ENCODE results near the gene ERRFI1. TPM values are rescaled to one million over a fixed set of nuclear protein-coding genes. Genes with fewer than 3 reads are reported as not detected.

Gene ERRFI1
- total RNA-seq, 2 experiments from 2014 or later, result 0.21 TPM; not detected in 1

GRCh38 chr1:8035289-8035688, 9.2 kb upstream of the ERRFI1 start:
- no peaks in the 10 kb centered on the region for H3K4me1 Mint-ChIP-seq (ENCODE audit: low read depth)
- H3K9me3 Mint-ChIP-seq (ENCODE audit: insufficient read depth), result no peaks in the 10 kb centered on the region
- POLR2A ChIA-PET, result no interaction called here
- no peak for ATAC-seq
- H3K27ac Mint-ChIP-seq, result no peak overlapping the region
- peaks cover 13% of the 10 kb centered on the region for H3K27me3 Mint-ChIP-seq (ENCODE audit: low read depth)
- H3K36me3 Mint-ChIP-seq (ENCODE audit: low read depth), result no peaks in the 10 kb centered on the region
- H3K4me3 Mint-ChIP-seq, result no peak overlapping the region
- no peak for DNase-seq
- CTCF ChIA-PET, result no interaction called here

- CTCF ChIA-PET, result interaction anchor here (3.1 to 3.3 kb wide), 3 partner anchors 15 to 281 kb away, joined by 13 to 21 read pairs (median 18); no protein-coding TSS in a partner anchor
- ATAC-seq, result no peak
These were observed 7.2 kb upstream of the ERRFI1 start for GRCh38 chr1:8033322-8033721.

GRCh38 chr1:8032366-8032910, 6.3 kb upstream of the ERRFI1 start:
- H3K27me3 Mint-ChIP-seq (ENCODE audit: low read depth), result peaks cover 20% of the 10 kb centered on the region
- H3K9me3 Mint-ChIP-seq (ENCODE audit: insufficient read depth), result no peaks in the 10 kb centered on the region
- no peaks in the 10 kb centered on the region for H3K36me3 Mint-ChIP-seq (ENCODE audit: low read depth)
- no peak for DNase-seq
- H3K4me1 Mint-ChIP-seq (ENCODE audit: low read depth), result no peaks in the 10 kb centered on the region
- ChIA-PET CTCF (interaction anchor here (1.0 to 3.3 kb wide), 8 partner anchors 14 to 397 kb away, joined by 3 to 21 read pairs (median 4); no protein-coding TSS in a partner anchor), POLR2A (no interaction called here)
- H3K27ac Mint-ChIP-seq, result no peak overlapping the region
- no peak for ATAC-seq
- H3K4me3 Mint-ChIP-seq, result no peak overlapping the region

More at GRCh38 chr1:8033322-8033721, 7.2 kb upstream of the ERRFI1 start:
- POLR2A ChIA-PET, result no interaction called here
- Mint-ChIP-seq H3K9me3 (ENCODE audit: insufficient read depth) (no peaks in the 10 kb centered on the region), H3K27ac (no peak overlapping the region), H3K4me3 (no peak overlapping the region), H3K4me1 (ENCODE audit: low read depth) (no peaks in the 10 kb centered on the region), H3K27me3 (ENCODE audit: low read depth) (peaks cover 13% of the 10 kb centered on the region), H3K36me3 (ENCODE audit: low read depth) (no peaks in the 10 kb centered on the region)
- DNase-seq, result no peak

GRCh38 chr1:8031176-8031785, 5.2 kb upstream of the ERRFI1 start:
- H3K4me3 Mint-ChIP-seq, result no peak overlapping the region
- POLR2A ChIA-PET, result no interaction called here
- H3K27me3 Mint-ChIP-seq (ENCODE audit: low read depth), result peaks cover 23% of the 10 kb centered on the region
- H3K9me3 Mint-ChIP-seq (ENCODE audit: insufficient read depth), result no peaks in the 10 kb centered on the region
- DNase-seq (no peak), ATAC-seq (no peak)
- CTCF ChIA-PET, result interaction anchor here (0.9 to 3.3 kb wide), 12 partner anchors 13 to 398 kb away, joined by 3 to 21 read pairs (median 4); partner anchors contain the start of gene SLC45A1
- no peak overlapping the region for H3K27ac Mint-ChIP-seq
- H3K4me1 Mint-ChIP-seq (ENCODE audit: low read depth), result peaks cover 5% of the 10 kb centered on the region
- H3K36me3 Mint-ChIP-seq (ENCODE audit: low read depth), result no peaks in the 10 kb centered on the region

GRCh38 chr1:8028571-8028910, 2.4 kb upstream of the ERRFI1 start:
- ChIA-PET POLR2A (no interaction called here), CTCF (interaction anchor here (1.0 to 2.4 kb wide), 5 partner anchors 11 to 322 kb away, joined by 4 to 9 read pairs (median 5); no protein-coding TSS in a partner anchor)
- no peak for DNase-seq
- H3K36me3 Mint-ChIP-seq (ENCODE audit: low read depth), result no peaks in the 10 kb centered on the region
- H3K27me3 Mint-ChIP-seq (ENCODE audit: low read depth), result peaks cover 38% of the 10 kb centered on the region
- peaks cover 10% of the 10 kb centered on the region for H3K4me1 Mint-ChIP-seq (ENCODE audit: low read depth)
- no peak overlapping the region for H3K4me3 Mint-ChIP-seq
- no peak overlapping the region for H3K27ac Mint-ChIP-seq
- H3K9me3 Mint-ChIP-seq (ENCODE audit: insufficient read depth), result no peaks in the 10 kb centered on the region
- no peak for ATAC-seq

DNA sequence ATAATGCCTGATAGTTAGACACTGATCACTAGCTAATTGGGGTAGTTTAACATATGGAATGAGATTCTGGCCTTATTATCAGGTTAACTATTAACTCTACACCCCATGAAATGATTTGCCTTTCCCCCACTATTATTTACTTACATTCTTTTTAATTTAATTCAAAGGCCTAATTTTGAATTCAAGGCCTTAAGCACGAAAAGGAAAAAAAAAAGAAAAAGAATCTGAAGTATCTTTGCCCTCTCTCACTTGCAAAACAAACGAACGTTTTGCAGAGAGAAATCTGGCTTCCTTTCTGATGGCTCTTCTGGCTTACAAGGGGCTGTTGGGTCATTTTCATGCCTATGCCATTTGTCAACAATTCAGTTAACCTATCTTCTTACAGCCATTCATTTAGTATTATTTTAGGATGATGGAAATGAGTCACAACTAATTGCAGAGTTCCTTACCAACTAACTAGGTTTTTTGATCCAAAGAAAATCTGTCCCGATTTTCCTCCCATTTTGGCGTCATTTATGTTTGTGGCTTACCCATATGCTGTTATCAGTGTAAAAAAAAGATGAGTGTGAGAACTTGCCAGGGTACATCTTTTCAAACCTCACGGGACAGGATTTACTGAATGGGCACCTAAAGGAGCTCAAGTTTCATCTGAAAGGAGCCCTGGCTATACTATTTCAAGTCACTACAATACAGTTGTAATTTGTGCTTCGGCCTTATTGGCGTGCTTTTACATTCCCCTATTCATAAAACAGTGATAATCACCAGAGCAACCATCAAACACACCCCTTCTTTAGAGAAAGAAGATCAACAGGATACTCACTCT, 1.9 kb upstream of the ERRFI1 start:
- ChIA-PET CTCF (interaction anchor here (1.0 to 2.4 kb wide), 5 partner anchors 10 to 323 kb away, joined by 4 to 9 read pairs (median 5); no protein-coding TSS in a partner anchor), POLR2A (no interaction called here)
- no peak overlapping the region for H3K4me3 Mint-ChIP-seq
- peaks cover 10% of the 10 kb centered on the region for H3K4me1 Mint-ChIP-seq (ENCODE audit: low read depth)
- ATAC-seq (no peak), DNase-seq (no peak)
- H3K36me3 Mint-ChIP-seq (ENCODE audit: low read depth), result no peaks in the 10 kb centered on the region
- no peak overlapping the region for H3K27ac Mint-ChIP-seq
- peaks cover 39% of the 10 kb centered on the region for H3K27me3 Mint-ChIP-seq (ENCODE audit: low read depth)
- H3K9me3 Mint-ChIP-seq (ENCODE audit: insufficient read depth), result no peaks in the 10 kb centered on the region

DNA sequence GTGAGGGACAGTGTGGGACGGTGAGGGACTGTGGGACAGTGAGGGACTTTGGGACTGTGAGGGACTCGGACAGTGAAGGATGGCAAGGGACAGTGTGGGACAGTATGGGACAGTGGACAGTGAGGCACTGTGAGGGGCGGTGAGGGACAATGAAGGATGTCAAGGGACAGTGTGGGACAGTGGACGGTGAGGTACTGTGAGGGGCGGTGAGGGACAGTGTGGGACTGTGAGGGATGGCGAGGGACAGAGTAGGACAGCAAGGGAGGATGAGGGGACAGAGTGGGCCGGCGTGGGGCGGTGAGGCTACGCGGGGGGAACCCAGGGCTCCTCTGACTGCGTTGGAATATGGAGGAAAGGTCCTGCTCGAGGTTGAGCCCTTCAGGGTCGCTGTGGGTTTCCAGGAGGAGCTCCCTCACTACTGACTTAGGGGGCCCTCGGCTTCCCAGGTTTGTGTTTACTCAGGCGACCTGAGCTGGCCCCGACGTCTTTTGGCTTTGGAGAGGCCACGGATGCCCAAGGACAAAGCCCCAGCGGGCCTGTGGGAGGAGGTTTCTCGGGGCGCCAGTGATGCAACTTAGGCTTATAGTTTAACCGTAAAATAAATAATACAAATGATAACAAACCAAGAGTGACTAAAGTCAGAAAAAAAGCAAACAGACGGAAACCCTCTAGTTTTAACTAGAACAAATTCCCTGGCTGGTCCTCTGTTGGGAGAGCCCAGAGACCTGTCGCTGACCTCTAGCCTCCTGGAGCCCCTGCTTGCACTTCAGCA, 1.1 kb upstream of the ERRFI1 start:
- peaks cover 10% of the 10 kb centered on the region for H3K4me1 Mint-ChIP-seq (ENCODE audit: low read depth)
- no peak for DNase-seq
- CTCF ChIA-PET, result interaction anchor here (2.4 kb wide), 1 partner anchor 10 kb away, joined by 7 read pairs; no protein-coding TSS in a partner anchor
- no peak overlapping the region for H3K27ac Mint-ChIP-seq
- POLR2A ChIA-PET, result no interaction called here
- H3K36me3 Mint-ChIP-seq (ENCODE audit: low read depth), result no peaks in the 10 kb centered on the region
- H3K27me3 Mint-ChIP-seq (ENCODE audit: low read depth), result peaks cover 46% of the 10 kb centered on the region
- no peaks in the 10 kb centered on the region for H3K9me3 Mint-ChIP-seq (ENCODE audit: insufficient read depth)
- ATAC-seq, result no peak
- H3K4me3 Mint-ChIP-seq, result peak overlapping the region; percentile 9

DNA sequence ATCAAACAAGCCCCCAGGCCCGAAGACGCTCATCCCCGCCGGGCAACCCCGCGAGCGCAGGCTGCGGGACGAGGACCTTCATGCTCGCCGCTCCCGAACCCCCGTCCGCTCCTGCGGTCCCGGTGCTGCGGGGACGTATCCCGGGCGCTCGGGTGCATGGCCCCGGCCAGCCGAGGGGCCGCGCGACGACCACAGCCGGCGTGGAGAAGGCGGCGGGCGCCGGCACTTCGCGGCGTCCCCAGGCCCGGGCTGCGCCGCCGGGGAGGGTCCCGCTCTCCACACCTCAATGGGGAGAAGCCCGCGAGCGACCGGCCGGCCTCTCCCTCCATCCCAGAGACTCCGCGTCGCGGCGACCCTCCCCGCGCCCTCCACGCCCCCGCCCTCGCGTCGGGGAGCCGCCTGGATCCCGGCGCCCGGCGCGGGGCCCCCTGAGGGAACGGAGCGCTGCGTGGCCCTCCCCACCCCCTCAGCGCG, 401 bp downstream of the ERRFI1 start:
- peak overlapping the region; percentile 65 for H3K4me3 Mint-ChIP-seq
- ATAC-seq, result peak; percentile 35
- peaks cover 53% of the 10 kb centered on the region for H3K27me3 Mint-ChIP-seq (ENCODE audit: low read depth)
- H3K27ac Mint-ChIP-seq, result no peak overlapping the region
- no peak for DNase-seq
- H3K4me1 Mint-ChIP-seq (ENCODE audit: low read depth), result peaks cover 10% of the 10 kb centered on the region
- no peaks in the 10 kb centered on the region for H3K9me3 Mint-ChIP-seq (ENCODE audit: insufficient read depth)
- ChIA-PET CTCF (interaction anchor here (0.6 kb wide), 1 partner anchor 11 kb away, joined by 3 read pairs; no protein-coding TSS in a partner anchor), POLR2A (no interaction called here)
- no peaks in the 10 kb centered on the region for H3K36me3 Mint-ChIP-seq (ENCODE audit: low read depth)

GRCh38 chr1:8025061-8025670, 943 bp downstream of the ERRFI1 start:
- Mint-ChIP-seq H3K9me3 (ENCODE audit: insufficient read depth) (no peaks in the 10 kb centered on the region), H3K4me1 (ENCODE audit: low read depth) (peaks cover 10% of the 10 kb centered on the region), H3K4me3 (peak overlapping the region; percentile 65), H3K27me3 (ENCODE audit: low read depth) (peaks cover 53% of the 10 kb centered on the region), H3K27ac (no peak overlapping the region), H3K36me3 (ENCODE audit: low read depth) (no peaks in the 10 kb centered on the region)
- ChIA-PET CTCF (interaction anchor here (1.1 to 1.9 kb wide), 2 partner anchors 10 to 11 kb away, joined by 3 to 14 read pairs; no protein-coding TSS in a partner anchor), POLR2A (interaction anchor here (0.6 to 1.0 kb wide), 2 partner anchors 11 to 128 kb away, joined by 3 read pairs; no protein-coding TSS in a partner anchor)
- no peak for ATAC-seq
- DNase-seq, result no peak

DNA sequence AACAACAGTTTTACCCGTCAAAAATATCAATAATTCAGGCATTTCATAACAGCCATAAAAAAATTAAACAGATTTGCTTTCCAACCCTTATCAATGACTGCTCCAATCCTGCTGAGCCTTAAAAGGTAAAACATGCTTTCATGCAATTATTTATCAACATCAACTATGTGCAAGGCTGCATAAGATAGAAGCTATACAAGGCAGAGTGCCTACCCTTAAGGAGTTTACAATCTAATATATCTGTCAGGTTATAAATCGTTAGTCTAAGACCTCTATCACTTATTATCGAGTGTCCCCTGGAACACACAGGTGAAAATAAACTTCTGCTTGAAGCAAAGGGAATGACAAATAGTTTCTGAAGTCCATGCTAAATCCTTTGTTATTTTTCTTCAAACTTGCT, 1.8 kb downstream of the ERRFI1 start:
- ATAC-seq (no peak), DNase-seq (no peak)
- Mint-ChIP-seq H3K9me3 (ENCODE audit: insufficient read depth) (no peaks in the 10 kb centered on the region), H3K4me1 (ENCODE audit: low read depth) (peaks cover 10% of the 10 kb centered on the region), H3K4me3 (no peak overlapping the region), H3K27ac (no peak overlapping the region), H3K27me3 (ENCODE audit: low read depth) (peaks cover 53% of the 10 kb centered on the region), H3K36me3 (ENCODE audit: low read depth) (no peaks in the 10 kb centered on the region)
- ChIA-PET CTCF (interaction anchor here (0.9 to 1.9 kb wide), 4 partner anchors 9 to 42 kb away, joined by 3 to 14 read pairs (median 4); no protein-coding TSS in a partner anchor), POLR2A (interaction anchor here (0.5 to 1.0 kb wide), 3 partner anchors 10 to 129 kb away, joined by 3 read pairs; no protein-coding TSS in a partner anchor)

- ATAC-seq (no peak), DNase-seq (no peak)
- H3K27me3 Mint-ChIP-seq (ENCODE audit: low read depth), result peaks cover 54% of the 10 kb centered on the region
- H3K4me3 Mint-ChIP-seq, result no peak overlapping the region
- H3K27ac Mint-ChIP-seq, result no peak overlapping the region
- H3K4me1 Mint-ChIP-seq (ENCODE audit: low read depth), result peaks cover 10% of the 10 kb centered on the region
- H3K36me3 Mint-ChIP-seq (ENCODE audit: low read depth), result no peaks in the 10 kb centered on the region
- POLR2A ChIA-PET, result interaction anchor here (0.5 to 1.0 kb wide), 2 partner anchors 10 to 102 kb away, joined by 3 read pairs; no protein-coding TSS in a partner anchor
- H3K9me3 Mint-ChIP-seq (ENCODE audit: insufficient read depth), result no peaks in the 10 kb centered on the region
- CTCF ChIA-PET, result interaction anchor here (0.9 to 1.9 kb wide), 4 partner anchors 9 to 41 kb away, joined by 3 to 14 read pairs (median 4); no protein-coding TSS in a partner anchor
These were observed 2.2 kb downstream of the ERRFI1 start for GRCh38 chr1:8023995-8024313.
